ENCODE results near the gene YPEL2. TPM values are rescaled to one million over a fixed set of nuclear protein-coding genes. Genes with fewer than 3 reads are reported as not detected.
"Not testable (repeated sequence)": the region's sequence is repeated elsewhere in the genome, so short reads cannot be mapped to it uniquely, and the experiment has no call there.

The YPEL2 gene
- total and polyA plus RNA-seq, 2 experiments from 2014 or later, result 20.2 to 26.0 TPM

DNA sequence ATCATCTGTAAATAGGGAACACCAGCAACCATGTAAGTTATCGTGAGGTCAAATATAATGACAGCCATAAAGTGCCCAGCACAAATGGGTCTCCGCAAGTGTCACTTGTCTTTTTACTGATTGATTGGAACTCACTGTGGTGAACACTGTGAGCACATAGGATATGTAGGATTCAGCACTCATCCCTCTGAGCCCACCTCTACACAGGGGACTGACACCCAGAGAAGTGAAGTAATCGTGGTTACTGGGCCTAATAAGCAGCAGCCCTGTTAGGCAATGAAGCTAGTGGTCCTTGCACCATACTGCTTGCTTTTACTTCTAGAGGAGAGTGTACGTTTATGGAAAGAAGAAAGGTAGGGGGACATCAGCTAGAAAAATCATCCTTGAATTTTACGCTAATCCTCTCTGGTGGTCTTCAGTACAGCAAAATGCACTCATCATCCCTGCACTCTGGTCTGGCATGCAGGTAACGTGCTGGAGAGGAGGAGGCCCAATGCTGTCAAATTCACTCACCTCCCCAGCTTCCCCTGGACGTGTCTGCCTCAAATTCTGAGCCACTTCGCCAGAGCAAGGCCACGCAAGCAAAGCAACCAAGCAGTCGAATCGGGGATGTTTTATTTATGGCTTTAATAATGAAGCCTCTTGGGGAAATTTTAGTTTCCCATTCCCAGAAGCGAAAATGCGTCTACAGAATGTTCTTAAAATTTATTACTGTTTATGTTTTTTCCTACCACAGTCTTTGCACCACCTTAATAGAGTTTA, 74.7 kb downstream of the YPEL2 start:
- Histone ChIP-seq H3K36me3 (replicated peaks; ENCODE audit: insufficient read depth, low read depth) (peaks cover 4% of the 10 kb centered on the region), H3K9me3 (ENCODE audit: low read depth) (no peaks in the 10 kb centered on the region), H3K79me2 (no peaks in the 10 kb centered on the region), H3K27me3 (no peaks in the 10 kb centered on the region), H3K27ac (no peak overlapping the region), H3K4me2 (no peak overlapping the region), H3K4me3 (no peak overlapping the region), H3K9me2 (replicated peaks; ENCODE audit: insufficient read depth) (no peaks in the 10 kb centered on the region), H3K4me1 (ENCODE audit: insufficient read depth) (peaks cover 18% of the 10 kb centered on the region), H4K20me1 (ENCODE audit: insufficient read depth, poor library complexity, severe bottlenecking) (no peaks in the 10 kb centered on the region), H2AFZ (no peak overlapping the region)
- no peak for DNase-seq (ENCODE audit: low spot score)
- 77% methylated on average over 13 of the region's 13 CpGs for WGBS (ENCODE audit: low lambda C conversion rate, missing lambda C conversion rate)
- TF ChIP-seq, protein P1, sequence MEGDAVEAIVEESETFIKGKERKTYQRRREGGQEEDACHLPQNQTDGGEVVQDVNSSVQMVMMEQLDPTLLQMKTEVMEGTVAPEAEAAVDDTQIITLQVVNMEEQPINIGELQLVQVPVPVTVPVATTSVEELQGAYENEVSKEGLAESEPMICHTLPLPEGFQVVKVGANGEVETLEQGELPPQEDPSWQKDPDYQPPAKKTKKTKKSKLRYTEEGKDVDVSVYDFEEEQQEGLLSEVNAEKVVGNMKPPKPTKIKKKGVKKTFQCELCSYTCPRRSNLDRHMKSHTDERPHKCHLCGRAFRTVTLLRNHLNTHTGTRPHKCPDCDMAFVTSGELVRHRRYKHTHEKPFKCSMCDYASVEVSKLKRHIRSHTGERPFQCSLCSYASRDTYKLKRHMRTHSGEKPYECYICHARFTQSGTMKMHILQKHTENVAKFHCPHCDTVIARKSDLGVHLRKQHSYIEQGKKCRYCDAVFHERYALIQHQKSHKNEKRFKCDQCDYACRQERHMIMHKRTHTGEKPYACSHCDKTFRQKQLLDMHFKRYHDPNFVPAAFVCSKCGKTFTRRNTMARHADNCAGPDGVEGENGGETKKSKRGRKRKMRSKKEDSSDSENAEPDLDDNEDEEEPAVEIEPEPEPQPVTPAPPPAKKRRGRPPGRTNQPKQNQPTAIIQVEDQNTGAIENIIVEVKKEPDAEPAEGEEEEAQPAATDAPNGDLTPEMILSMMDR (IDR thresholded peaks at IDR 0.05; ENCODE audit: poor library complexity), result no peak
- TF ChIP-seq EZH2phosphoT487 (IDR thresholded peaks at IDR 0.05; ENCODE audit: low read depth, severe bottlenecking, unreplicated experiment) (no peak), EZH2 (IDR thresholded peaks at IDR 0.05; ENCODE audit: borderline replicate concordance) (no peak)

- Histone ChIP-seq H3K4me2 (peak overlapping the region; percentile 13), H3K79me2 (no peaks in the 10 kb centered on the region), H3K36me3 (replicated peaks; ENCODE audit: insufficient read depth, low read depth) (peaks cover 4% of the 10 kb centered on the region), H3K9me3 (ENCODE audit: low read depth) (no peaks in the 10 kb centered on the region), H3K27ac (no peak overlapping the region), H3K27me3 (no peaks in the 10 kb centered on the region), H3K9me2 (replicated peaks; ENCODE audit: insufficient read depth) (no peaks in the 10 kb centered on the region), H3K4me3 (no peak overlapping the region), H3K4me1 (ENCODE audit: insufficient read depth) (peaks cover 11% of the 10 kb centered on the region), H2AFZ (no peak overlapping the region), H4K20me1 (ENCODE audit: insufficient read depth, poor library complexity, severe bottlenecking) (no peaks in the 10 kb centered on the region)
- 46% methylated on average over 7 of the region's 7 CpGs for WGBS (ENCODE audit: low lambda C conversion rate, missing lambda C conversion rate)
- TF ChIP-seq EZH2 (IDR thresholded peaks at IDR 0.05; ENCODE audit: borderline replicate concordance), result no peak
- no peak for TF ChIP-seq EZH2phosphoT487 (IDR thresholded peaks at IDR 0.05; ENCODE audit: low read depth, severe bottlenecking, unreplicated experiment)
- TF ChIP-seq, protein P1 (IDR thresholded peaks at IDR 0.05; ENCODE audit: poor library complexity), result no peak
- peak; percentile 28 for DNase-seq (ENCODE audit: low spot score)
Measured at GRCh38 chr17:59406808-59407381, 75.4 kb downstream of the YPEL2 start.

DNA sequence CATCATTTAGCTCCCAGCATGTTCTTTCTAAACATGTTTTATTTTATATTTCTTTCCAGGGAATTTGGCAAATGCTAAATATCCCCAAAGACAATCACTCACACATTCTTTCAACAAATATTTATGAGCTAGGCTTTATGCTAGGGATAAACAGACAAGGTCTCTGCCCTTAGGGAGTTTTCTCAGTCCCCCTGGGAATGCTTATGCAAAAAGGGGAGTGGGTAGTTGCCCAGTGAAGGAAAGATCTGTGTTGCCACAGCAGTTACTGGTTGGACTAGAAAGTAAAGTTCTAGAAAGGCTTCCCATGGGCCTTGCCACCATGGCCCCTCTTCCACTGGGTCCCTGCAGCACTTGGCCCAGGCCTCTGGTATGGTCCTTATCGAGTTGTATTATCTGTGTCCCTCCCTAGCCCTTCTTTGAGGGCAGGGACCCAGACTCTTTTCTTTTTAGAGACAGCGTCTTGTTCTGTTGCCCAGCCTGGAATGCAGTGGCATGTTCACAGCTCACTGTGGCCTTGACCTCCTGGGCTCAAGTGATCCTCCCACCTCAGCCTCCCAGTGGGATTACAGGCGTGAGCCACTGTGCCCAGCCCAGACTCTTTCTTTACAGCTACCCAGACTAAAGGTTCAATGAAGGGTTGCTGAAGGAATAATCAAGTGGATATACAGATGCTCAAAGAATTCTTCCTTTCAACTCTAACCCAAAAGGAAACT, 78.0 kb downstream of the YPEL2 start:
- Histone ChIP-seq H3K27me3 (no peaks in the 10 kb centered on the region), H3K9me2 (replicated peaks; ENCODE audit: insufficient read depth) (no peaks in the 10 kb centered on the region), H2AFZ (no peak overlapping the region), H3K4me2 (no peak overlapping the region), H3K4me1 (ENCODE audit: insufficient read depth) (peaks cover 3% of the 10 kb centered on the region), H3K9me3 (ENCODE audit: low read depth) (no peaks in the 10 kb centered on the region), H4K20me1 (ENCODE audit: insufficient read depth, poor library complexity, severe bottlenecking) (no peaks in the 10 kb centered on the region), H3K27ac (no peak overlapping the region), H3K36me3 (replicated peaks; ENCODE audit: insufficient read depth, low read depth) (peaks cover 4% of the 10 kb centered on the region), H3K79me2 (no peaks in the 10 kb centered on the region), H3K4me3 (no peak overlapping the region)
- no peak for DNase-seq (ENCODE audit: low spot score)
- TF ChIP-seq EZH2 (IDR thresholded peaks at IDR 0.05; ENCODE audit: borderline replicate concordance), result no peak
- TF ChIP-seq EZH2phosphoT487 (IDR thresholded peaks at IDR 0.05; ENCODE audit: low read depth, severe bottlenecking, unreplicated experiment), result no peak
- WGBS (ENCODE audit: low lambda C conversion rate, missing lambda C conversion rate), result 97% methylated on average over 3 of the region's 3 CpGs

GRCh38 chr17:59410049-59410437, 78.6 kb downstream of the YPEL2 start:
- Histone ChIP-seq H3K79me2 (no peaks in the 10 kb centered on the region), H3K27ac (no peak overlapping the region), H4K20me1 (ENCODE audit: insufficient read depth, poor library complexity, severe bottlenecking) (no peaks in the 10 kb centered on the region), H3K9me2 (replicated peaks; ENCODE audit: insufficient read depth) (no peaks in the 10 kb centered on the region), H3K4me1 (ENCODE audit: insufficient read depth) (peaks cover 3% of the 10 kb centered on the region), H3K9me3 (ENCODE audit: low read depth) (no peaks in the 10 kb centered on the region), H2AFZ (no peak overlapping the region), H3K4me3 (no peak overlapping the region), H3K36me3 (replicated peaks; ENCODE audit: insufficient read depth, low read depth) (peaks cover 4% of the 10 kb centered on the region), H3K27me3 (no peaks in the 10 kb centered on the region), H3K4me2 (no peak overlapping the region)
- no peak for DNase-seq (ENCODE audit: low spot score)
- whole genome bisulfite sequencing (ENCODE audit: low lambda C conversion rate, missing lambda C conversion rate), result 96% methylated on average over 4 of the region's 4 CpGs
- no peak for TF ChIP-seq EZH2phosphoT487 (IDR thresholded peaks at IDR 0.05; ENCODE audit: low read depth, severe bottlenecking, unreplicated experiment)
- no peak for TF ChIP-seq EZH2 (IDR thresholded peaks at IDR 0.05; ENCODE audit: borderline replicate concordance)
- TF ChIP-seq, protein P1 (IDR thresholded peaks at IDR 0.05; ENCODE audit: poor library complexity), result no peak

GRCh38 chr17:59412431-59412830, 81.0 kb downstream of the YPEL2 start:
- WGBS (ENCODE audit: low lambda C conversion rate, missing lambda C conversion rate), result 92% methylated on average over 5 of the region's 5 CpGs
- not testable (repeated sequence) for H2AFZ ChIP-seq; H3K4me3 ChIP-seq; H3K36me3 ChIP-seq (replicated peaks; ENCODE audit: insufficient read depth, low read depth); H3K79me2 ChIP-seq; H3K27ac ChIP-seq; H3K27me3 ChIP-seq; H4K20me1 ChIP-seq (ENCODE audit: insufficient read depth, poor library complexity, severe bottlenecking); H3K4me2 ChIP-seq; H3K9me3 ChIP-seq (ENCODE audit: low read depth); H3K4me1 ChIP-seq (ENCODE audit: insufficient read depth); DNase-seq (ENCODE audit: low spot score); H3K9me2 ChIP-seq (replicated peaks; ENCODE audit: insufficient read depth)

All from hepatocyte (in vitro differentiated cells).